ENCODE measurements around the gene ATG101. TPM values are rescaled to one million over a fixed set of nuclear protein-coding genes. Genes with fewer than 3 reads are reported as not detected.

ATG101 gene
- total and polyA plus RNA-seq, 9 of the 15 experiments (the other 6 are each of a cell fraction or from before 2014, with no cell fraction given) = 2.9 to 52.4 (median 29.7) TPM

- no peak overlapping the region for H3K9ac ChIP-seq (ENCODE audit: insufficient read depth in 1 of 2, low read depth in 2 of 2, low read length in 2 of 2)
- no peak overlapping the region for H3K4me3 ChIP-seq
- BruUV-seq (replicated peaks) = no TSS peak
- FAIRE-seq (peak; percentile 83), DNase-seq (ENCODE audit: extremely low read depth in 1 of 4, low spot score in 3 of 4) (peak; percentile 68 to 73 (median 72)), ATAC-seq (peak; percentile 72)
- no peak overlapping the region for H3K27ac ChIP-seq (ENCODE audit: extremely low read depth, low read depth, low read length)
- peaks cover 20 to 62% of the 10 kb centered on the region in 2 experiments for H3K27me3 ChIP-seq (ENCODE audit: control insufficient read depth in 2 of 2, insufficient read depth in 2 of 2, low read length in 2 of 2)
- 7% methylated on average over 16 of the region's 18 CpGs for whole genome bisulfite sequencing (ENCODE audit: insufficient coverage, low coverage, missing lambda C conversion rate)
- H3K36me3 ChIP-seq (ENCODE audit: control insufficient read depth, insufficient read depth, low read length) = no peaks in the 10 kb centered on the region
- CTCF ChIA-PET (ENCODE audit: low intra/inter-chr PET ratio) = interaction anchor here (0.6 to 3.2 kb wide), 5 partner anchors 39 to 129 kb away, joined by 3 to 32 read pairs (median 3); no protein-coding TSS in a partner anchor
- intact Hi-C loops (cut with micrococcal nuclease) = loop anchor here (1.0 to 5.0 kb wide), 2 partner anchors 40 to 97 kb away; no protein-coding TSS in a partner anchor
- no peak overlapping the region for H2AFZ ChIP-seq (ENCODE audit: low read depth, low read length)
- POLR2A ChIA-PET = interaction anchor here (0.6 to 0.8 kb wide), 5 partner anchors 97 to 1309 kb away, joined by 3 read pairs; no protein-coding TSS in a partner anchor
- H3K9me3 ChIP-seq (replicated peaks; ENCODE audit: control insufficient read depth, insufficient read depth, low read depth, low read length) = no peaks in the 10 kb centered on the region
- no peak overlapping the region for H3K4me2 ChIP-seq (ENCODE audit: insufficient read depth, low read length)
- in situ Hi-C loops (cut with MboI) = loop anchor here (5.0 kb wide), 1 partner anchor 95 kb away; no protein-coding TSS in a partner anchor
- no peaks in the 10 kb centered on the region for H4K20me1 ChIP-seq (replicated peaks; ENCODE audit: control insufficient read depth, insufficient read depth, low read length)
- no peaks in the 10 kb centered on the region for H3K79me2 ChIP-seq (ENCODE audit: control insufficient read depth, insufficient read depth, low read length)
- peaks cover 8 to 14% of the 10 kb centered on the region in 2 experiments; a peak in 3 of 5 replicates for H3K4me1 ChIP-seq (replicated peaks in 1 of 2; ENCODE audit: control insufficient read depth in 2 of 2, insufficient read depth in 2 of 2, low read length in 2 of 2)
- H3K9me1 ChIP-seq (ENCODE audit: control insufficient read depth, insufficient read depth, low read length) = peaks cover 2% of the 10 kb centered on the region
- TF ChIP-seq RAD21 (CRISPR knock-in tag; conservative IDR thresholded peaks at IDR 0.05 in 1 of 2, IDR thresholded peaks at IDR 0.05 in 1 of 2) (peak; percentile 28 to 69; a peak in 3 of 4 replicates), ZNF699 (CRISPR knock-in tag; IDR thresholded peaks at IDR 0.05; ENCODE audit: insufficient replicate concordance) (no peak), POLR2AphosphoS5 (IDR thresholded peaks at IDR 0.05; ENCODE audit: control insufficient read depth, insufficient read depth, low read depth, low read length) (no peak), ZBTB7A (IDR thresholded peaks at IDR 0.05; ENCODE audit: borderline replicate concordance, control insufficient read depth, low read depth, low read length) (peak; percentile 84; the same call in 1 of the 2 replicates), RREB1 (CRISPR knock-in tag; IDR thresholded peaks at IDR 0.05) (no peak), RBM25 (IDR thresholded peaks at IDR 0.05; ENCODE audit: low read depth, low read length, severe bottlenecking) (no peak), SFPQ (IDR thresholded peaks at IDR 0.05; ENCODE audit: low read depth, low read length) (no peak), ERF (CRISPR knock-in tag; IDR thresholded peaks at IDR 0.05) (no peak), CHD2 (IDR thresholded peaks at IDR 0.05; ENCODE audit: low read depth, low read length) (no peak), KDM4B (IDR thresholded peaks at IDR 0.05; ENCODE audit: borderline replicate concordance in 2 of 2, low read depth in 1 of 2) (no peak)
These were observed 52.2 kb downstream of the ATG101 start for GRCh38 chr12:52121824-52122539.

All from K562 (cell line).